ENCODE data around the gene ARID5A.

Gene ARID5A

DNA sequence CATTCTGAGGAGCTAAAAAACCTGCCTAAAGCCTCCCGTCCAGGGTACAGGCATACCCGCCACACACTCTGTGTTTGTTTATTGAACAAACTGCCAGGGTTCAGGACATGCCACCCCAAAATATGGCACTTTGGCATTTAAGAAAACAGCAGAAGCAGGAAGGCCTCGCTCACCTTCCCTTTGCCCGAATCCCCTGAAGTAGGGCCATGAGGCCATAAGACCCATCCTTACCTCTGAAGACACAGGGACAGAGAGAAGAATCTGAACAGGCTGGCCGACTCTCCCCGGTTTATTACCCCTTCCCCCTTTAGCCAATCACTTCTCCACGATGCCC, 29.7 kb upstream of the ARID5A start:
- DNase-seq: no peak

DNA sequence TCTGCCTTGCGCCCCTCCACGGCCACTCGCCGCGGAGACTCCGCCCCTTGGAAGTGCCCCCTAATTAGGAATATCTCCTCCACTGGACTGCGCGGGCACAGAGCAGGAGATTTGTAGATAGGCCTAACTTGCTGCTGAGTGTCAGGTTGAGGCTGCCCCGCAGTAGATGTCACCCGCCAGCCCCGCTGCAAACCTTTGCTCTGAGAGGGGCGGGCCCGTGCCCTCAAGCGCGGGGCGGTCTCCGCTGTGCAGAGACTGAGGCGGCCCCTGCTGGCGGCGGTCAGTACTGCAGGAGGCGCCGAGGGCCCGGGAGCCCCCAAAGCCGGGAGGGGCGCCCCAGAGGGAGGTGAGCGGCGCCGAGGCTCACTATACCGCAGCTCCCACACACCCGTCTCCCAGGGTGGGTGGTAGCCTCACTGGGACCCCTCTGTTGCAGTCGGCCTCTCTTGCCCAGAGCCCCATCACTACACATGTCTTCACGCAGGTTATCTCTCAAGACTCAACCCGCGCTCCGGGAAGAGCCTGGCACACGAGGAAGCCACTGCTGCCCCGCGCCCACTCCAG, 28.5 kb upstream of the ARID5A start:
- no peak for DNase-seq

DNA sequence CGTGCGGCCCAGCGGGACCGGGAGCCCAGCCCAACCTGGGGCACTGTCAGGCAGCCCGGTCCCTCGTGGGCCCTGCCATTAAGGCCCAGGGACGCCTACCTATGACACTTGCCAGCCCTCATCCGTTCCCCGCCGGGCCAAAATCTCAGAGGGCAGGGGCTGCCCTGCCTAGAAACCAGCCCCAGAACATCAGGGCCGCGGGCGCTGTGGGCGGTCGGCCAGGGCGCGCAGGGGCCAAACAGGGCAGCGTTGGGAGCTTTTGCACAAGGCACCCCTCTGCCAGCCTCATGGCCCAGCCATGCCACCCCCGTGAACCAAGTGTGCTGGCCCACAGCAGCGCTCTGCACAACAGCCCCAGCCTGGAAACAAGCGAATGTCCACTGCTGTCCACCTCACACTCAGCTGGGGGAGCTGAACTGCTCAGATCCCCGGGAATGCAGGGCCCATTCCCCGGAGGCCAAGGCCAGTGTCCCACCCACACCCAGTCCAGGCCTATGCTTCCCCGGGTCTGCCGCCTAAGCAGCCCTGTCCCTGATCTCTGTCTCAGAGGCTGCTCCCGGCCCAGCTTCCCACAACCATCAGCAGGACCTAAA, 27.9 kb upstream of the ARID5A start:
- no peak for DNase-seq

DNA sequence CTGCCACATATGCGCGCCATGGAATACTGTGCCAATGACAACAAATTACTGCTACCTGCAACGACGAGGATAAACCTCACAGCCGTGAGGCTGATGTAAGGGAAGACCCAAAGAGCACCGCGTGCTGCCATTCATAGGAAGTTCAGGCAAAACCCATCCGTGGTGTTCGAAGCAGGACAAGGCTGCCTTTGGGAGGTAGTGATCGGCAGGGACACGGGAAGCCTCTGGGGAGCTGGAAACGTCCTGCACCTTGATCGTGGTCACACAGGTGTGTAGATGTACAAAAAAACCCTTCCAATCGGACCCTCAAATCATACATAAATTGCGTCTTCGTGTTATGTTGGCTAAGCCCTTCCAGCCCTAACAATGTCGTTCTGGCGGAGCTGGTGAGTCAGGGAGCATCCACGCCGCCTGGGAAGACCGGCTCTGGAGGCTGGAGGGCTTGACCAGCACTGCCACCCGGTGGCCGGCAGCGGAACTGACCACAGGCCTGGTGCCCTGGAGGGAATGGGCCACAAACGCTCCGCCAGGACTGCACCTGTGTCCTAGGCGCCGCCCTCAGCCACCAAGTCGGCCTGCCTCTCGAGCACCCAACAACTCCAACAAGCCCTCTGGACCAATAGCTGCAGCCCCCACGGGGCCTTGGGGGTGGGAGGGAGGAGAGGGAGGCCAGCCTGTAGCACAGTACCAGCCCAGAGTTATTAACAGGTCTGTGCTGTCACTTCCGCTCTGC, 27.3 kb upstream of the ARID5A start:
- DNase-seq: peak; percentile 77

DNA sequence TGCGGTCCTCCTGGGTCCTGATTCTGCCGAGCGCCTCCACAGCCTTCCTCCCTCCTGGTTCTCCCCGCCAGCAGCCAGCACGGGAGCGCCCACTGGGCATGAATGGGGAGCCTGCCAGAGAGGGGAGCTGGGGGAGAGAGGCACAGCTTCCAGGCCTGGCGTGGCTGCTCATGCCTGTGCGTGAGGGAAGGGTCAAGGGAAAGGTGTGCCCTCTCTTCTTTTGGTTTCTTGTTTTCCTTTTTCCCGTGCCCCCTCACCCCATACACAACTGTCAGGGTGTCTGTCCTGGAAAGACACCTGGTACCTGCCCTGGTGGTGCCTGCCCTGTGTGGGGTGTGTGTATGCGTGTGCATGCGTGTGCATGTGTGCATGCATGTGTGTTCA, 26.7 kb upstream of the ARID5A start:
- DNase-seq: no peak

DNA sequence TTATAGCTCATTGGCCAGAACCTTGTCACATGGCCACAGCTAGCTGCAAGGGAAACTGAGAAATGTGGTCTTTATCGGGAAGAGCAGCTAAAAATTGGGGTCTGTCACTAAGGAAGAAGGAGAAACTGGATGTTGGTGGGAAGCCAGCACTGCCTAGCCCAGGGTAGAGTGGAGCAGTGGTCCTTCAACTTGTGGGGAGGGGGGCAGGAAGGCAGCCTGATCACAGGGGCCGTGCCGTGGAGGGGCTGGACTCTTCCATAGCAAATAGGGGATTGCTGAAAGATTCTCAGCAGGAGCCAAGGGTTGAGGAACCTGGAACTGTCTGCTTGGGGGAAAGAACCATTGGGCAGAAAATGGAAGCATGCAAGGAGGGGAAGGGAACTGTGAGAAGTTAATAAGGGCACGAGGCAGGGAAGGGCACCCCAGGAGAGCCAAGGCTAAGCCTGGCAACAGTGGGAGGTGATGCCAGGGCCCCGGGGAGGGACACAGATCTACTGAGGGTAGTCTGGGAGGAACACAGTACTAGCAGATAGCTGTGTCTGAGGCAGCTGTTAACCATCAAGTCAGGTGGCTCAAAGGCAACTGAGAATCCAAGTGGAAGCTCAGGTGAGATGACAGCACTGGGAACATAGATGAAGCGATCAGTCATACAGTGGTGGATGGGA, 25.5 kb upstream of the ARID5A start:
- no peak for DNase-seq

DNA sequence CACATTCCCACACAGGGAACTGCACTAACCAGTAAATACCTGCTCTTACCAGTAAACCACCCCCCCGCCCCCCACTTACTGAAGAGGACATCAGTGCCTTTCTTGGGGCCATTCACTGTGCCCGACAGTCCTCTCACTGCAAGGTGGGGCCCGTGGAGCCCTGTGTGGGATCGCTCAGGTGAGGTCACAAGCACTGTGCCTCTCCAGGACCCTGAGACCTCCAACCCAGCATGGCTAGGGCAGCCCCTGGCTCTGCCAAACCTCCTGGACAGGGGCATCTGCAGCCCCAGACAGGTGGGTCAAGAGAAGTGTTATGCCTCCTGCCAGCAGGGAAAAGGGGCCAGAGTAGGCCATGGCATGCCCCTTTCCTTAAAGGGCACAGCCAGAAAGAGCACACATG, 24.7 kb upstream of the ARID5A start:
- no peak for DNase-seq

DNA sequence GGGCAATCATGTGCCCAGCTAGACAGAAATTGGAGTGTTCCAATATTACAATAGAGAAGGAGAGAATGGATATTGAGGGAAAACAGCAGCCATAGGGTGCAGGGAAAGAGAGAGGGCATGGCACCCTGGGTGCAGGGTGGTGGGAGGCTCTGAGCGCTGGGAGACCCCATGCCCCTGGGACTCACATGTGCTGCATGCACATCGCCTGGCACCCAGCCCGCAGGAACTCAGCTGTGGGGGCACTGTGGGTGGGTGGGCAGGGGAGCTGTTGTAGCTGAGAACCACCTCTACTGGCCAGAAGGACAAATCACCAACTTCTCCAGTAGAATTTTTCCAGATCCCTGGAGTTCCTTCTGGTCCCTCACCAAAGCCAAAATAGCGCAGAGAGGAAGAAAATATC, 24.2 kb upstream of the ARID5A start:
- DNase-seq: no peak

DNA sequence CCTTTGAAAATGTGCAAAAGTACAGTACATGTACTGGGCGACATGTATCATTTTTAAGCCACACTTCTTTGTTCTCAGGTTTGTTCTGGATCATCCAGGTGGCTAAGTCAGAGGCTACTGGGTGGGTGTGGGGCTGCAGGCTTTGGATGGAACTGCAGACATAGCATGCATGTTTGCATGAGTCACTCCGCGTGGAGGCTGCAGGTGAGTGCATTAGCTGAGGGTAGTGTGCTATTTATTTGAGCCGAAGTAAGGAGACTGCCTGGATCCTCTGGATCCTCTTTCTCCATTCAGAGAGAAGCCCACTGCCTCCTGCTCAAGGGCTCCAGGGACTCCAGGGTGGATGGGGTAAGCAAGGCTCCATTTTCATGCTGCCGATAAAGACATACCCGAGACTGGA, 22.0 kb upstream of the ARID5A start:
- no peak for DNase-seq

DNA sequence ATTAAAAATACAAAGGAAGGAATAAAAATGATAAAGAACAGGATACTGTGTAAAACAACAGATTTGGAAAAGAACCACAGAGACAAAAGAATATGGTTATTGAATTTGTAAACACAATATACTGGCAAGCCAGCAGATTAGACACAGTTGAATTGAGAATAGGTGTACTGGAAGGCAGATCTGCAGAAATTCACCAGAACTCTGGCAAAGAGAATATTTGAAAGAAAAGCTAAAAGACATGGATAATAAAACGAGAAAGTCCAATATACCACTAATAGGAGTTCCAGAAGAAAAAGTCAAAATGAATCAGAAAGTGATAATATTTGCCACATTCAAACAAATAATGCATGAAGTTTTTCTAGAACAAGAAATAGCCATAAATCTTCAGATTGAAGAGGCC, 19.5 kb upstream of the ARID5A start:
- no peak for DNase-seq

DNA sequence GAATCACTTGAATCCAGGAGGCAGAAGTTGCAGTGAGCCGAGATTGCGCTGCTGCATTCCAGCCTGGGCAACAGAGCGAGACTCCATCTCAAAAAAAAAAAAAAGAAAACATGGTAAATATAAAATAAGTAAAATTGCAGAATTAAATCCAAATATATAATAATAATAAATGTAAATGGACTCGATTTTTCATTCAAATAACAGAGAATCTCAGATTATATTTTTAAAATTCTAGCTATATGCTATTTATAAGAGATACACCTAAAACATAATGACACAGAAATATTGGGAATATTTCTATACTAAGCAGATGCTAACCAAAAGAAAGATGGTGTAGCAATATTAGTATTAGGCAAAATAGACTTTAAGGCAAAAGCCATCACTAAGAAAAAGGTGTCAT, 16.3 kb upstream of the ARID5A start:
- DNase-seq: no peak

DNA sequence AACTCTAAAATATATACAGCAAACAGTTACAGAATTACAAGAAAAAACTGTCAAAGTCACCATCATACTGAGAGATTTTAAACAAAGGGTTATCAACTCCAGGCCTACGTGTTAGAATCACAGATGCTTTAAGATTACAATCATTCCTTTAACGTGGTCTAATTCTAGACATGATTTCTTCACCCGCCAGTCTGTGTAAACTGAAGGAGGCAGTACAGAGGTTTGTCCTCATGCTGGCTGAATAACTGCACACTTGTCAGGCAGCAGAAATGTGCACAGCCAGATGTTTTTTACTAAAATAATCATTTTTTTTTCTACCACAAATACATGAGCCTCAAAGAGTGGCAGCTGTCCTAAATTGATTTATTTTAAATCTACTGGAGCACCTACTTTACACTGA, 15.9 kb upstream of the ARID5A start:
- DNase-seq: no peak

DNA sequence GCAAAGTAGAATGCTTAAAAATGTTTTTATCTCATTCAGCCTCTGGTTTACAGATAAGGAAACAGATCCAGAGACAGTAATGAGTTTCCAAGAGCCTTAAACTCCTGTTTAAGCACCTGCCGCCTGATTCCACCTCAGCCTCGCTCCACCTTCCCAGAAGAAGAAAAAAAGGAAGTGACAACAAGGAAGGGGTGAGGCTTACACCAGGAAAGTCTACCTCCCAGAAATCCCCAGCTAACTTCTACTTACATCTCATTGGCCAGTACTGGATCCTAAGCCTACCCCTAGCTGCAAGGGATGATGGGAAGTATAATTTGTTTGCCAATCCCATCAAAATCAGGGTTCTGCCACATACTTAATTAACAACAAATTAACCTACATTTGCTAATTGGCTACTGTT, 15.3 kb upstream of the ARID5A start:
- DNase-seq: no peak

DNA sequence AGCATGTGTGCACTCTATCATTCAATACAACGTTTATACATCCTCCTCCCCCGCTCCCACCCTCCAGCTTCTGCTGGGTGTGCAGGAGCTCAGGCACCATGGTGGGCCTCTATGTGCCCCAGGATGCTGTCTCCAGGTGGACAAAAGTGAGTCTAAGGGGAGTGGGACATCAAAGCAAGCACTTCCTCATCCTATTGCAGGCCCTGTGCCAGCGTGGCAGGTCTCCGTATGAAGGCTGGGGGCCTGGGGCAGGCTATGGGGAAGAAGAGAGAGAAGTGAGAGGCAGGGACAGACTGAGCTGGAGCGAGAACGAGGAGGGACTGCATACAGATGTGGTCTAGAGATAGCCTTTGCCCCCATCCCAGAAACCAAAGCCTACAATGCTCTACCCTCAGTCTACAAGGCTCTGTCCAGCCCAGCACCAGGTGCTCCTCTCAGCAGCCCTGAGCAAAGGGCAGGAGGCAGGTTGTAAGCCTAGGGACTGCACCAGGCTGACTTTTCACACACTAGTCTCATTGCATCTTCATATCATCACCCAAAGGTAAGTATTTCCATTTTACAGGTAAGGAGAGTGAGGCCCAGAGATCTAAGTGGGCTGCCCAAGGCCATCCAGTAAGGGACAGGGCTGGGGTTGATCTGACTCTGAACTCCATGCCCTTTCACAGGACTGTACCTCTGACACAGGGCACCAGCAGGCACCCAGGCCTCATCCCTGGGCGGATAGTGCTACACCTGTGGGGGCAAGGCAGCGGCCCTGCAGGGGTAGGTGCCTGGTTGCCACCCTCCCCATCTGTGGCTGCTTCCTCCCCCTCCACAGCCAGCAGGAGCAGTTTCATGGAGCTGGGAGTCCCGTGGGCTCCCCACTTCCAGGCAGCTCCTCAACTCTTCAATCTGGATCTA, 14.0 kb upstream of the ARID5A start:
- DNase-seq: no peak

DNA sequence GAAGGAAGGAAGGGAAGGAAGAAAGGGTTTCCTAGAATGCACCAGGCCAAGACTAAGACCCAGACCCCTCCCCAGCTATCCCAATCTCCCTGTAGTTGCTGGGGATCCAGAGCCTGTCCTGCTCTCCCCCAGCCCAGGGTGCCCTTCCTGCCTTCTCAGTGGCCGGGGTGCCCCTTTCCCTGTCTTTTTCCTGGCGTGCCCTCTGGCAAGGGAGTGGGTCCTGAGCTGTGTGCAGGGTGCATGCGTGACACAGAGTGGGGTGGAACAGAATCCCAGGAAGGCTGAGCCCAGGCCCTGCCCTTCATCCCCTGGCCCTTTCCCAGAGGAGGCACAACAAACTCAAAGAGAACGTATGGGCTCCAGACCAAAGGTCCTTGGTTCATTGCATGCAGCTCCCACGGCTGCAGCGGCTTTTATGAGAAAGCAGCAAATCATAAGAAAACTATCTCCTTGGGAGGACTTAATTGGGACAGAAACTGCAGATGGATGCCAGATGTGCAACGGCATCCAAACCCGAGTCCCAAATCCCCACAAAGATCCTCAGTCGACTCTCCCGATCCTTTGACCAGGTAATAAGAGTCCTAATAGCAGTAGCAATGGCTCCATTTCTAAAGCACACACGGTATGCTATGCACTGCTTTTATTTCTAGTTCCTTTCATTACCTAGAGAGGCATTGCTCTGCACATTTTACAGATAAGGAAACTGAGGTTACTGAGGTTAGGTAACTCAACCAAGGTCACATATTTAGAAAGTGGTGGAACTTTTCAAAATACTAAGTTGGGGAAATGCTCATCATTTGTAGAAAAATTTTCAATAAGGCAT, 12.7 kb upstream of the ARID5A start:
- DNase-seq: no peak

DNA sequence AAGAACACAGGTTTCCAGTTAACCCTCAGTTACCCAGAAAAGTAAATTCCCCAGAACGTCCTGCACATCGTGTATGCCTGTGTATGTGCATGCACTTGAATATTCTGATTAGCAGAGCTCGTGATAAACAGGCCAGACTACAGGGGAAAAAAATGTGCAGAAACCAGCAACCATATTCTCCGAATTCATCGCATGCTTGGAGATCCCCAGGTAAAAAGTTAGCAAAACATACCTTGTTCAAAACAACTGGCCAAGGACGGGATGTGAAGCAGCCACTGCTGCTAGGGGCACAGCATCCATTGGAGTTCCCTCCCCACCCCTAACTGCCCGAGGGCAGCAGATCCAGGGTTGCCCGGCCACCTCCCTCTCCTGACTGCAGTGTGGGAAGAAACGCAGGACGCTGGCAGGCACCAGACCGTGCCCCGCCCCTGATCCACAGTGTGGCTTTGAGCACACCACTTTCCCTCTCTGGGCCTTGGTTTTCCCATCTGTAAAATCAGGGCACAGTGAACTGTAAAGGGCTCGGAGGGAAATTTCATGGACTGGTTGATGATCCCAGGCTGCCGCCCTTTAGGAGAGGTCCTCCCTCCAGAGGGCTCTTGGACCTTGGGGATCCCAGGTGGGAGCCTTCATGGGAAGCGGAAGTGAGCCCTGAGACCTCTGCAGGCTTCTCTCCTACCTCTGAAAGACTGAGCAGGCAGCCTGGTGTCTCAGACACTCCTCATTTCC, 11.9 kb upstream of the ARID5A start:
- no peak for DNase-seq

DNA sequence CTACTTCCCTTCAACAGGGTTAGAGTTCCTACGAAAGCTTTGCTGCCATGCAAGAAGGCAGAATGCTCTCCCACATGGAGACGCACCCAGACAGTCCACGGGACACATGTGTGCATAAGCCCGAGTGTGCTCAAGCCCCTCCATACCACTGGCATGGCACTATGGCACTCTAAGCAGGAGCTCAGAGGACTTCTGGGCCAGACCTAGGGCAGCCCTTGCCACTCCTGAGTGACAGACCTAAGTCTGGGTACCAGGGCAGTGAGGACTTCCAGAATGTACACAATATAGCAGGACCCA, 11.4 kb upstream of the ARID5A start:
- no peak for DNase-seq

DNA sequence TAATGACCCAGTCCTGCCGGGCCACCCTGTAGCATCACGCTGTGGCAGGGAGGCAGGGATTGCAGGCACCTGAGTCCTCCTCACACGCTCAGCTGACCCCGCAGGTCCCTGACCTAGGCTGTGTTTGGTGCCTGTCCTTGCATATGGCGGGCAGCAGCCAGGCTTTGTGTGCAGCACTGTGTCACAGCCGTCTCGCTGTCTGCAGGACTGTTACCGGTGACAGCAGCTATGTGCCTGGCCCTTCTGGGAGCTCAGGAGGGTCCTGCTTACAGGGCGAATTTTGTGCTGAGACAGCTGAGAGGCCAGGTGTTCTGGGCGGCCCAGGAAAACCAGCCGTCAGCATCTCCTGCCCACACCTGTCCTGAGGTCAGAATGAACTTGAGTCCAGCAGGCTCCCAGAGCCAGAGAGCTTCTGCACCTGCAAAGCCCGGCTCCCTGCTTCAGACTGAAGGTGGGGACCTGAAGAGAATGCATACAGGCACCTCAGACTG, 10.4 kb upstream of the ARID5A start:
- no peak for DNase-seq

DNA sequence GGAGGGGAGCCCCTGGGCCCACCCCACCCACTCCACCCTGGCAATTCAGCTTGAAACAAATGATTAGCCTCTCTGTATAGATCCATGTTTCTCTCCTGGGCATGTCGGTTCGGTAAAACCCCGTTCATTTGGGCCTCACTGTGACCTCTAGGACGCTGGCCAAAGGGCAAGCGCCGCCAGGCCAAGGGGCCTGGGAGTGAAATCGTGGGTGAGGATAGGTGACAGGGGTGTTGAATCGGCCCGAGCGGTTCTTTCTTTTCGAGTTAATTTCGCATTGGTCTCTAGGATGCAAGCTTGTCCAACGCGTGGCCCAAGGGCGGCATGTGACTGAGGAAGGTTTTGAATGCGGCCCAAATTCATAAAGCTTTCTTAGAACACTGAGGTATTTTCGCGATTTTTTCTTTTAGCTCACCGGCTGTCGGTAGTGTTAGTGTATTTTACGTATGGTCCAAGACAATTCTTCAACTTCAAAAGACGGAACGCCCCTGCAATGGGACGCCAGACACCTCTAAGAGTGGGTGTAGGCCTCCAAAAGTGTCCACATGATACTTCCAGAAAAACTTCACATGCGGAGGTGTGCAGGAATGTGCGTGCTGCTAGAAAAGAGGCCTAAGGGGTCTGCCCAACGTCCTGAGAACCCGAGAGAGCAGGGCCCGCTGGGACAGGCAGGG, 9.8 kb upstream of the ARID5A start:
- DNase-seq: no peak

DNA sequence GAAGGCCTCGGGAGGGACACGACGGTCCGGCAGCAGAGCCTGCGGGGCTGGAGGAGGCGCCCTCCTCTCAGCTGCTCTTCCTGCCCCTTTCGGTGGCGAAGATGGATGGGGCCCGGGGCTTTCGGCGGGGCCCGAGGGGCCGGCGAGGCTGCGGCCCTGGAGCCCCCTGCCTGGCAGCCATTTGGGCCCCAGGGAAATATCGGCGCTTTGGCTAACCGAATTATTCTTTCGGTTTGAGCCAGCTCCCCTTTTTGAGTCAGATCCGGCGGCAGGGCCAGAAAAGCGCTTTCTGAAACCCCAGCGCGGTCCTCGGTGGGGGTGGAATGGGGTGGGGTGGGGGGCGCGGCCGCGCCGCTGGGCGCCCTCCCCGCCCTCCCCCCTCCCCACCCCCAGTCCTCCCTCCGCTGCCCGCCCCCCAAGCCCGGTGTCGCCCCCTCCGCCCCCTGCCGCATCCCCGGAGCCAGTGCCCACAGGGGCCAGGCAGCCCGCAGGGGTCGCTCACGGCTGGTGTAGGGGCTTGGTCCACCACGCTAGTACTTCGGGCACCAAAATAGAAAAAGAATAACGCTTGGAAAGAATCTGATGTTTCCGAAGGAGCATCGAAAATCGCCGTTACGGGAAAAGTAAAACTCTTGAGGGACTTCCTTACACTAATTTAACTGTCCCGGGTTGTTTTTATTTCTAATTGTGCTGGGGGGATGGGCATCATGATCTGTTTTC, 9.1 kb upstream of the ARID5A start:
- DNase-seq: no peak

Measured in amniotic stem cell (primary cell).